K562 treated with DMSO at 1 percent for 48 hours (cell line): ENCODE results near the gene RS1. TPM values are rescaled to one million over a fixed set of nuclear protein-coding genes. Genes with fewer than 3 reads are reported as not detected.

Experiments used
- total RNA-seq: library from RNA; unstranded; fragments of 300-600 nt; gene quantifications from 2 replicates; pipeline ENCODE4 v1.2.3, GENCODE V29; 2022; ENCODE audit warnings: low replicate concordance; ENCODE audit errors: extremely low read depth

RS1 gene
- total RNA-seq: not detected in 2 replicates

GRCh38 chrX:18672008-18672407 is at the start of gene RS1:
TSS of gene RS1 (minus strand) at chrX:18672108. CDS start at chrX:18672068, 40 bp downstream.

DNA sequence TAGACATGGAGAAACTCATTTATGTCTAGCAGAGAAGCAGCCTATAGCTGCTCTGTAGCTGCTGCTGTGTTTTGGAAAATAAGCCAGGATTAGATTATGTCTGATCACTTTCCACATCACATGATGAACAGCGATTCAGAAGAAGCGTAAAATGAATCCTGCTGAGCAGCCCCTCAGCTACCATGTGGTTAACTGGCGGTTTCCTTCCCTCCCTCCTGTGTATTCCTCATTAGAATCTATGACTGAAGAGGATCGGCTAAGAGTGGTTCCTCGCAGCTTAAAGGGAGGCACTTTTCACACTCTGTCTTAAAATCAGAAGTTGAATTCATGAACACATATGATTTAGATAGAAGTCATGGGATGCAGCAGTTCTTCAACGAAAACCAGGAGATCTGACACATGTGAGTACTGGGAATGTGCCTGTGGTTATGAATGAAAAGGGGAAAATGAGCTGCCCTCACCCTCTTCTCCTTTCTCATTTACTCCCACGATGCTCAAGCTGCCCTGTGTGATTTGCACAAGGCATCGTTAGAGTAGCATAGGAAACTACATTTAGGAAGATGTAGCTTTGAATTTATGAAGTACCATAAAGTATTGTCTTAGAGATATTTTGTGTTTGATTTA is 35.6 kb upstream of the RS1 start, which contains the start of gene PPEF1:
Gene PPEF1 (plus strand): TSS at position 220 of the 624 bp plus-strand sequence. CDS start 136 bp downstream, at position 356.

Other genes with a start within 250 kb of the RS1 start
- not detected in 2 replicates for gene CDKL5, start 246.5 kb downstream of the RS1 start, total RNA-seq
- gene PPEF1, start 35.5 kb upstream of the RS1 start, total RNA-seq: not detected in 2 replicates